Measurements from ENCODE around the gene GADD45G. TPM values are rescaled to one million over a fixed set of nuclear protein-coding genes. Genes with fewer than 3 reads are reported as not detected.

GADD45G gene
- total RNA-seq, 2 donors from 2014 or later: 8.1 to 10.8 TPM

- TF ChIP-seq, protein P1, sequence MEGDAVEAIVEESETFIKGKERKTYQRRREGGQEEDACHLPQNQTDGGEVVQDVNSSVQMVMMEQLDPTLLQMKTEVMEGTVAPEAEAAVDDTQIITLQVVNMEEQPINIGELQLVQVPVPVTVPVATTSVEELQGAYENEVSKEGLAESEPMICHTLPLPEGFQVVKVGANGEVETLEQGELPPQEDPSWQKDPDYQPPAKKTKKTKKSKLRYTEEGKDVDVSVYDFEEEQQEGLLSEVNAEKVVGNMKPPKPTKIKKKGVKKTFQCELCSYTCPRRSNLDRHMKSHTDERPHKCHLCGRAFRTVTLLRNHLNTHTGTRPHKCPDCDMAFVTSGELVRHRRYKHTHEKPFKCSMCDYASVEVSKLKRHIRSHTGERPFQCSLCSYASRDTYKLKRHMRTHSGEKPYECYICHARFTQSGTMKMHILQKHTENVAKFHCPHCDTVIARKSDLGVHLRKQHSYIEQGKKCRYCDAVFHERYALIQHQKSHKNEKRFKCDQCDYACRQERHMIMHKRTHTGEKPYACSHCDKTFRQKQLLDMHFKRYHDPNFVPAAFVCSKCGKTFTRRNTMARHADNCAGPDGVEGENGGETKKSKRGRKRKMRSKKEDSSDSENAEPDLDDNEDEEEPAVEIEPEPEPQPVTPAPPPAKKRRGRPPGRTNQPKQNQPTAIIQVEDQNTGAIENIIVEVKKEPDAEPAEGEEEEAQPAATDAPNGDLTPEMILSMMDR (IDR thresholded peaks at IDR 0.05): no peak
- no peak for DNase-seq
- Histone ChIP-seq H3K27me3 (no peaks in the 10 kb centered on the region), H3K27ac (no peak overlapping the region), H3K36me3 (no peaks in the 10 kb centered on the region), H3K4me1 (no peaks in the 10 kb centered on the region), H3K9me3 (no peaks in the 10 kb centered on the region), H3K4me3 (no peak overlapping the region), H3K9ac (ENCODE audit: low read depth in 2 of 2, low read length in 2 of 2) (no peak overlapping the region)
- intact Hi-C loops (cut with DNase I): no loop called here
Observed at GRCh38 chr9:89629081-89629976, 24.5 kb downstream of the GADD45G start.

GRCh38 chr9:89630508-89630907 is 25.7 kb downstream of the GADD45G start:
- Histone ChIP-seq H3K4me1 (no peaks in the 10 kb centered on the region), H3K27ac (no peak overlapping the region), H3K36me3 (no peaks in the 10 kb centered on the region), H3K9me3 (no peaks in the 10 kb centered on the region), H3K27me3 (no peaks in the 10 kb centered on the region), H3K4me3 (no peak overlapping the region), H3K9ac (ENCODE audit: low read depth in 2 of 2, low read length in 2 of 2) (no peak overlapping the region)
- DNase-seq: no peak
- intact Hi-C loops (cut with DNase I): no loop called here
- TF ChIP-seq, protein P1 (IDR thresholded peaks at IDR 0.05): no peak

DNA sequence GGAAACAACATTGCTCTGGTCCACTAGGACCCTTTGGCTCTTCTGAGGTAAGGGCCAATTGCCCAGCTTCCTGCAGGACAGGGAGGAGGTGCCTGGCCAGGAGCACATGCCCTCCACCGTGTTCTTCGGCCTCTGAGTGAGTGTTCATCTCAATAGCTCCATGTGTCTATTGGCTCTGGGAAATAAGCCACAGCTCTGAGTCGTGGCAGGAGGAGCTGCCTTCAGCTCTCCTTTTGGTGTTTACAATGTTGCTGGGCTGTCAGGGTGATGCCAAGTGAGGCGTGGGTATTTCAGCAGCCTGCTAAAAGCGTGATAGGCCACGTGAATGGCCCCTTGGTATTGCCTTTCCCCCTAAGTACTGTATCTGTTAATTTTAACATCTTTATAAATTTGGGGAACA is 26.6 kb downstream of the GADD45G start:
- no peaks in the 10 kb centered on the region for H3K9me3 ChIP-seq
- H3K4me3 ChIP-seq: no peak overlapping the region
- no peaks in the 10 kb centered on the region for H3K4me1 ChIP-seq
- H3K27me3 ChIP-seq: no peaks in the 10 kb centered on the region
- H3K36me3 ChIP-seq: no peaks in the 10 kb centered on the region
- intact Hi-C loops (cut with DNase I): no loop called here
- TF ChIP-seq, protein P1 (IDR thresholded peaks at IDR 0.05): no peak
- no peak overlapping the region for H3K9ac ChIP-seq (ENCODE audit: low read depth in 2 of 2, low read length in 2 of 2)
- no peak overlapping the region for H3K27ac ChIP-seq
- no peak for DNase-seq

- no peaks in the 10 kb centered on the region for H3K27me3 ChIP-seq
- H3K4me1 ChIP-seq: no peaks in the 10 kb centered on the region
- intact Hi-C loops (cut with DNase I): no loop called here
- no peaks in the 10 kb centered on the region for H3K36me3 ChIP-seq
- no peak overlapping the region for H3K9ac ChIP-seq (ENCODE audit: low read depth in 2 of 2, low read length in 2 of 2)
- no peak for DNase-seq
- H3K27ac ChIP-seq: no peak overlapping the region
- no peak overlapping the region for H3K4me3 ChIP-seq
- TF ChIP-seq, protein P1 (IDR thresholded peaks at IDR 0.05): no peak
- no peaks in the 10 kb centered on the region for H3K9me3 ChIP-seq
Observed at GRCh38 chr9:89632192-89632733, 27.5 kb downstream of the GADD45G start.

GRCh38 chr9:89632736-89633135 is 27.9 kb downstream of the GADD45G start:
- no peak overlapping the region for H3K27ac ChIP-seq

More at GRCh38 chr9:89632736-89633135, 27.9 kb downstream of the GADD45G start:
- TF ChIP-seq, protein P1 (IDR thresholded peaks at IDR 0.05): no peak
- H3K27me3 ChIP-seq: no peaks in the 10 kb centered on the region
- intact Hi-C loops (cut with DNase I): no loop called here
- no peaks in the 10 kb centered on the region for H3K4me1 ChIP-seq
- no peak overlapping the region for H3K9ac ChIP-seq (ENCODE audit: low read depth in 2 of 2, low read length in 2 of 2)
- no peak overlapping the region for H3K4me3 ChIP-seq
- no peaks in the 10 kb centered on the region for H3K9me3 ChIP-seq
- H3K36me3 ChIP-seq: no peaks in the 10 kb centered on the region
- DNase-seq: no peak
